Keratinocyte (primary cell): ENCODE data around the gene NUDT3. TPM values are rescaled to one million over a fixed set of nuclear protein-coding genes. Genes with fewer than 3 reads are reported as not detected.

ENCODE experiments used
- DNase-seq: peaks from one replicate; pipeline ENCODE4 v3.0.0-alpha.2; 2011; ENCODE audit warnings: low read depth, missing footprints, low spot score
- FAIRE-seq: peaks from 2 replicates; lab custom pipeline; 2011; peaks lifted over from hg19 to GRCh38; lab: Jason Lieb, UNC
- H2AFZ ChIP-seq: 2 replicates; pipeline ENCODE4 v1.6.0; 2012; ENCODE audit warnings: low read length, control low read depth, inconsistent platforms; ENCODE audit not compliant: control insufficient read depth
- H3K27ac ChIP-seq: 2 replicates; pipeline ENCODE4 v1.5.1; 2011; ENCODE audit warnings: low read length; ENCODE audit not compliant: control insufficient read depth, insufficient read depth
- H3K27me3 ChIP-seq: 3 replicates; pipeline ENCODE4 v1.6.0; 2011; ENCODE audit warnings: low read length; ENCODE audit not compliant: control insufficient read depth, insufficient read depth; ENCODE audit errors: extremely low read depth
- H3K36me3 ChIP-seq, 2 experiments: 2 replicates in 1 of 2; 3 replicates in 1 of 2; pipeline ENCODE4 v1.5.1; 2011; ENCODE audit warnings: low read length in 2 of 2, mild to moderate bottlenecking in 1 of 2; ENCODE audit not compliant: control insufficient read depth in 2 of 2, insufficient read depth in 2 of 2; ENCODE audit errors: extremely low read depth in 1 of 2
- H3K4me1 ChIP-seq: 3 replicates; pipeline ENCODE4 v1.5.1; 2011; ENCODE audit warnings: low read length; ENCODE audit not compliant: control insufficient read depth, insufficient read depth; ENCODE audit errors: extremely low read depth
- H3K4me2 ChIP-seq: 3 replicates; pipeline ENCODE4 v1.6.0; 2011; ENCODE audit warnings: low read depth, low read length; ENCODE audit not compliant: control insufficient read depth, insufficient read depth; ENCODE audit errors: extremely low read depth
- H3K4me3 ChIP-seq, 3 experiments: fragments of 200-600 bp in 1 of 3; sonication (generic) in 1 of 3; 2 replicates in 2 of 3; 3 replicates in 1 of 3; pipeline ENCODE4 v1.5.1; 2011 to 2016; ENCODE audit warnings: low read length in 3 of 3, mild to moderate bottlenecking in 3 of 3, control low read depth in 2 of 3, inconsistent platforms in 1 of 3, low read depth in 1 of 3, mixed read lengths in 1 of 3, mixed run types in 1 of 3, moderate library complexity in 1 of 3; ENCODE audit not compliant: control insufficient read depth in 2 of 3, insufficient read depth in 2 of 3; ENCODE audit errors: extremely low read depth in 1 of 3
- H3K79me2 ChIP-seq: 2 replicates; pipeline ENCODE4 v1.6.0; 2012; ENCODE audit warnings: low read length; ENCODE audit not compliant: control insufficient read depth, insufficient read depth
- H3K9ac ChIP-seq: 3 replicates; pipeline ENCODE4 v1.6.0; 2011; ENCODE audit warnings: low read length; ENCODE audit not compliant: control insufficient read depth, insufficient read depth; ENCODE audit errors: extremely low read depth
- H3K9me1 ChIP-seq: 3 replicates; pipeline ENCODE4 v1.6.0; 2011; ENCODE audit warnings: low read length; ENCODE audit not compliant: control insufficient read depth, insufficient read depth; ENCODE audit errors: extremely low read depth
- H3K9me3 ChIP-seq: 2 replicates; pipeline ENCODE4 v1.5.1; 2012; ENCODE audit warnings: low read depth, low read length; ENCODE audit not compliant: control insufficient read depth
- H4K20me1 ChIP-seq: 3 replicates; pipeline ENCODE4 v1.6.0; 2011; ENCODE audit warnings: low read length; ENCODE audit not compliant: control insufficient read depth, insufficient read depth; ENCODE audit errors: extremely low read depth
- EZH2 ChIP-seq: IDR thresholded peaks from one replicate; pipeline ENCODE4 v1.6.1; 2012; ENCODE audit warnings: inconsistent platforms, mild to moderate bottlenecking, low read length, moderate library complexity
- dilution Hi-C: fragments of 300-500 bp; cut with MboI; formaldehyde crosslinking; loops from one replicate; pipeline ENCODE4 v1.7.0; 2020; ENCODE audit warnings: low sequenced_read_pairs; ENCODE audit not compliant: extremely low pct_ligation_motif_present
- polyA plus RNA-seq, 5 experiments: library from polyadenylated mRNA; depleted of rRNA in 3 of 5; stranded (reverse) in 3 of 5; stranded (forward) in 1 of 5; unstranded in 1 of 5; fragments of >200 nt; gene quantifications; 1 replicate in 1 of 5; 2 replicates in 3 of 5; 3 replicates in 1 of 5; pipeline versions ENCODE4 v1.2.1 to v1.2.3, GENCODE V29; 2011 to 2012; ENCODE audit warnings: missing spikeins in 2 of 5, low read depth in 1 of 5, low replicate concordance in 1 of 5
- TF ChIP-seq, protein P1 (sequence below), 3 experiments: IDR thresholded peaks in 1 of 3; conservative IDR thresholded peaks in 1 of 3; optimal IDR thresholded peaks in 1 of 3; 2 replicates in 2 of 3; 3 replicates in 1 of 3; pipeline versions ENCODE3 to v1.5.1; 2011; ENCODE audit warnings: low read length in 3 of 3, mild to moderate bottlenecking in 3 of 3, moderate library complexity in 2 of 3, control low read depth in 1 of 3, inconsistent platforms in 1 of 3; ENCODE audit not compliant: insufficient read depth in 2 of 3; ENCODE audit errors: extremely low read depth in 1 of 3

NUDT3 gene
- polyA plus RNA-seq, 1 donor (not counting 4 experiments of a cell fraction or from before 2014, with no cell fraction given): 16.5 TPM

DNA sequence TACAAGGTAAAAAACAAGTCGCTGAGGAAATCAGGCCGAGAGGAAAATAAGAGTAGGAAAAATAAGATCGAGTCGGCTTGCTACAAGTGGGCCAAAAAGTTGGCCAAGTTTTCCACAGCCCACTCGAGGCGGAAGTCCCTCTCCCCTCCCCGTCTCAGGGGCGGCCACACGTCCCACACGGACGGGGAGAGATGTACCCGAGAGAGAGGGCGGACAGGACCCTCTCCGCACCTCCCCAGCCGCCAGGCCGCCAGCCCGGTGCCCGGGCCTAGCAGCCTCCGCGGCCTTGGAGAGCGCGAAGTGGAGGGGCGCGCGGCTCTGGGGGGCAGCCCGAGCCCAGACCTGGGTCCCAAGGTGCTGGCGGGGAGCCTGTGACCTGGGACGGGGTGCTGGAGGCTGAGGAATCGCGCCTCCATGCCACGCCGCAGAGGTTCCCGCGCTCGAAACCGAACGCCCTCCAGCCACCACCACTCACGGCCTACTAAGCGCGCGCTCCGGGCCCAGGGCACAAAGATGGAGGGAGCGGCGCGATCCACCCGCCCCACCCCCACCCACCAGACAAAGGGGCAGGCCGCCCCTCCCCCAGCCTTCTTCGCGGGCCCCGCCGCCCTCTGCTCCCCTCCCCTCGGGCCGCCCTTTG lies 157.7 kb downstream of the NUDT3 start:
- Histone ChIP-seq H3K79me2 (peaks cover 24% of the 10 kb centered on the region), H3K9me3 (no peaks in the 10 kb centered on the region), H4K20me1 (peaks cover 2% of the 10 kb centered on the region), H3K27me3 (no peaks in the 10 kb centered on the region), H3K4me1 (peaks cover 28% of the 10 kb centered on the region), H3K36me3 (peaks cover under 1 to 9% of the 10 kb centered on the region in 2 experiments), H3K4me2 (no peak overlapping the region), H3K9ac (no peak overlapping the region), H3K9me1 (no peaks in the 10 kb centered on the region), H3K27ac (no peak overlapping the region), H3K4me3 (no peak overlapping the region), H2AFZ (no peak overlapping the region)
- no peak for FAIRE-seq
- no peak for DNase-seq
- TF ChIP-seq, protein P1, sequence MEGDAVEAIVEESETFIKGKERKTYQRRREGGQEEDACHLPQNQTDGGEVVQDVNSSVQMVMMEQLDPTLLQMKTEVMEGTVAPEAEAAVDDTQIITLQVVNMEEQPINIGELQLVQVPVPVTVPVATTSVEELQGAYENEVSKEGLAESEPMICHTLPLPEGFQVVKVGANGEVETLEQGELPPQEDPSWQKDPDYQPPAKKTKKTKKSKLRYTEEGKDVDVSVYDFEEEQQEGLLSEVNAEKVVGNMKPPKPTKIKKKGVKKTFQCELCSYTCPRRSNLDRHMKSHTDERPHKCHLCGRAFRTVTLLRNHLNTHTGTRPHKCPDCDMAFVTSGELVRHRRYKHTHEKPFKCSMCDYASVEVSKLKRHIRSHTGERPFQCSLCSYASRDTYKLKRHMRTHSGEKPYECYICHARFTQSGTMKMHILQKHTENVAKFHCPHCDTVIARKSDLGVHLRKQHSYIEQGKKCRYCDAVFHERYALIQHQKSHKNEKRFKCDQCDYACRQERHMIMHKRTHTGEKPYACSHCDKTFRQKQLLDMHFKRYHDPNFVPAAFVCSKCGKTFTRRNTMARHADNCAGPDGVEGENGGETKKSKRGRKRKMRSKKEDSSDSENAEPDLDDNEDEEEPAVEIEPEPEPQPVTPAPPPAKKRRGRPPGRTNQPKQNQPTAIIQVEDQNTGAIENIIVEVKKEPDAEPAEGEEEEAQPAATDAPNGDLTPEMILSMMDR (optimal IDR thresholded peaks at IDR 0.05 in 1 of 3, IDR thresholded peaks at IDR 0.05 in 1 of 3, conservative IDR thresholded peaks at IDR 0.05 in 1 of 3; ENCODE audit: extremely low read depth in 1 of 3, insufficient read depth in 2 of 3, low read length in 3 of 3): no peak
- TF ChIP-seq EZH2: no peak
- dilution Hi-C loops: no loop called here

DNA sequence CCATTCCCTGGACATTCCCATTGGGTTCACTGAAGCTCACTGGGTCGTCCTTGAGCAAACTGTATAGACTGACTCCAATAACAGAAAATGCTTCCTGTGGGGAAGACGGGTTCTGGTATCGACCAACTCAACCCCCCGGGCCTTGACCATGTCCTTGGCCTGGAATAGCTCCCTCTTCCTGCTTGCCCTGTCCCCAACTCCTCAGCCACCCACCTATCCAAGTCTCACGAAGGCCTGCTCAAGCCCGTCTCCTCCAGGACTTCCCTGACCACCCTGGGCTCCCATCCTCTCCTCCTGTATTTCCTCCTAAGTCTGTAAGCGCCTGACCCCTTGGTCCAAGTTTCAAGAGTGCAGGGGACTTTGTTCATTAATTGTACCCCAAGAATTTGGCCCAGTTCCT lies 158.6 kb downstream of the NUDT3 start:
- peaks cover 26% of the 10 kb centered on the region for H3K4me1 ChIP-seq
- no peak overlapping the region for H3K27ac ChIP-seq

More for the DNA sequence above, 158.6 kb downstream of the NUDT3 start:
- no peaks in the 10 kb centered on the region for H4K20me1 ChIP-seq
- no peak overlapping the region for H2AFZ ChIP-seq
- DNase-seq: no peak
- no peak overlapping the region for H3K4me3 ChIP-seq
- no peaks in the 10 kb centered on the region for H3K27me3 ChIP-seq
- H3K9me1 ChIP-seq: no peaks in the 10 kb centered on the region
- H3K9ac ChIP-seq: no peak overlapping the region
- no peak for FAIRE-seq
- peaks cover 15% of the 10 kb centered on the region for H3K79me2 ChIP-seq
- no peak overlapping the region for H3K4me2 ChIP-seq
- dilution Hi-C loops: no loop called here
- H3K36me3 ChIP-seq: peaks cover 0 to 3% of the 10 kb centered on the region in 2 experiments
- H3K9me3 ChIP-seq: no peaks in the 10 kb centered on the region
- TF ChIP-seq EZH2: no peak
- TF ChIP-seq, protein P1 (optimal IDR thresholded peaks at IDR 0.05 in 1 of 3, IDR thresholded peaks at IDR 0.05 in 1 of 3, conservative IDR thresholded peaks at IDR 0.05 in 1 of 3; ENCODE audit: extremely low read depth in 1 of 3, insufficient read depth in 2 of 3, low read length in 3 of 3): no peak
